Kidney (tissue), 14 donors: ENCODE data around the gene ARSA. TPM values are rescaled to one million over a fixed set of nuclear protein-coding genes. Genes with fewer than 3 reads are reported as not detected.
A peak's percentile ranks its signal among the peaks of the same experiment; 100 is the strongest.

ENCODE experiments used
- DNase-seq, 5 donors: peaks; one replicate each; pipeline ENCODE4 v3.0.0-alpha.2; 2013 to 2020
- FAIRE-seq: peaks from 2 replicates; lab custom pipeline; 2012; peaks lifted over from hg19 to GRCh38; lab: Jason Lieb, UNC
- H3K27ac ChIP-seq, 2 donors: one replicate each; pipeline ENCODE4 v1.7.0; 2013; ENCODE audit warnings: low read depth in 2 of 2, low read length in 2 of 2, inconsistent platforms in 1 of 2
- H3K27me3 ChIP-seq: one replicate; pipeline ENCODE4 v1.7.1; 2013; ENCODE audit warnings: low read length, inconsistent platforms; ENCODE audit not compliant: control insufficient read depth, insufficient read depth
- H3K36me3 ChIP-seq, 3 donors: one replicate each; pipeline versions ENCODE4 v1.7.0 to v1.7.1; 2013; ENCODE audit warnings: low read length in 3 of 3, control low read depth in 1 of 3, inconsistent platforms in 1 of 3; ENCODE audit not compliant: insufficient read depth in 3 of 3, control insufficient read depth in 2 of 3
- H3K4me1 ChIP-seq, 3 donors: one replicate each; pipeline versions ENCODE4 v1.7.0 to v1.7.1; 2013; ENCODE audit warnings: low read length in 3 of 3, inconsistent platforms in 1 of 3, low read depth in 1 of 3; ENCODE audit not compliant: control insufficient read depth in 2 of 3, insufficient read depth in 2 of 3
- H3K4me3 ChIP-seq, 3 donors: one replicate each; pipeline versions ENCODE4 v1.7.0 to v1.8.1; 2013; ENCODE audit warnings: low read length in 3 of 3, control low read depth in 1 of 3, inconsistent platforms in 1 of 3
- H3K9ac ChIP-seq, 3 donors: one replicate each; pipeline versions ENCODE4 v1.7.0 to v1.7.1; 2013; ENCODE audit warnings: low read length in 3 of 3, control low read depth in 1 of 3, inconsistent platforms in 1 of 3
- H3K9me3 ChIP-seq, 3 donors: one replicate each; pipeline versions ENCODE4 v1.7.0 to v1.7.1; 2013; ENCODE audit warnings: low read length in 3 of 3, control low read depth in 1 of 3, inconsistent platforms in 1 of 3; ENCODE audit not compliant: control insufficient read depth in 2 of 3, insufficient read depth in 1 of 3
- CTCF ChIP-seq: IDR thresholded peaks from 3 replicates; pipeline ENCODE4 v1.5.1; 2012; ENCODE audit warnings: mild to moderate bottlenecking, moderate library complexity, borderline replicate concordance; ENCODE audit not compliant: insufficient read depth; ENCODE audit errors: extremely low read depth
- intact Hi-C: fragments of 100-400 bp; cut with DNase I; formaldehyde crosslinking; loops from one replicate; pipeline ENCODE4 v1.11.1; 2022
- polyA plus RNA-seq: library from polyadenylated mRNA; stranded (reverse); fragments of 350-450 nt; fragmentation: Illumina TruSeq; extraction: RNeasy Lipid Tissue Mini Kit (QIAGEN cat#74804); gene quantifications from one replicate; pipeline ENCODE4 v1.2.3, GENCODE V29; 2014; ENCODE audit warnings: low read depth, low replicate concordance; ENCODE audit not compliant: insufficient read depth
- total RNA-seq: library from RNA; stranded (reverse); fragmentation: NEBNext Ultra II Directional; extraction: Animal tissue kit (Norgen Biotek cat#: 25700); gene quantifications from one replicate; pipeline ENCODE4 v1.2.1, GENCODE V29; 2021
- donor health status: control.
- donor health status: control.
- donor health status: control.
- donor health status: control.
- donor health status: control.
- donor health status: DM: yes; HTN: yes; CAD: no.
- donor health status: Normal renal cell carcinoma (clear cell type).

The ARSA gene
- total and polyA plus RNA-seq, 2 donors from 2014 or later = 52.8 to 53.0 TPM

GRCh38 chr22:50576070-50576469 lies 51.9 kb downstream of the ARSA start:
- Histone ChIP-seq H3K9ac (no peak overlapping the region), H3K9me3 (no peaks in the 10 kb centered on the region), H3K36me3 (peaks cover 0 to 9% (median 8%) of the 10 kb centered on the region in 3 donors), H3K4me3 (no peak overlapping the region), H3K4me1 (peaks cover 0 to 8% (median 0%) of the 10 kb centered on the region in 3 donors), H3K27me3 (no peaks in the 10 kb centered on the region), H3K27ac (no peak overlapping the region)
- FAIRE-seq (no peak), DNase-seq (peak in 4 of 5 donors; percentile 62 to 74 (median 69))
- no peak for TF ChIP-seq CTCF
- intact Hi-C loops = no loop called here

- Histone ChIP-seq H3K9ac (peak overlapping the region in 1 of 3 donors; percentile 7), H3K4me1 (peaks cover 0 to 12% (median 0%) of the 10 kb centered on the region in 3 donors), H3K36me3 (peaks cover 0 to 11% (median 10%) of the 10 kb centered on the region in 3 donors), H3K27ac (no peak overlapping the region), H3K27me3 (no peaks in the 10 kb centered on the region), H3K9me3 (no peaks in the 10 kb centered on the region), H3K4me3 (no peak overlapping the region)
- no peak for FAIRE-seq
- DNase-seq = no peak
- intact Hi-C loops = no loop called here
- TF ChIP-seq CTCF = no peak
Measured at GRCh38 chr22:50575426-50575941, 52.5 kb downstream of the ARSA start.

Other genes with a start within 250 kb of the ARSA start
- 73.9 TPM for gene SBF1, start 153.1 kb downstream of the ARSA start, total RNA-seq
- 18.1 TPM for gene SBF1, start 153.1 kb downstream of the ARSA start, polyA plus RNA-seq
- 8.0 TPM for gene ADM2, start 146.6 kb downstream of the ARSA start, total RNA-seq
- gene ADM2, start 146.6 kb downstream of the ARSA start, polyA plus RNA-seq = 10.6 TPM
- gene MIOX, start 141.3 kb downstream of the ARSA start, total RNA-seq = 3.5 TPM
- 455 TPM for gene MIOX, start 141.3 kb downstream of the ARSA start, polyA plus RNA-seq
- gene LMF2, start 120.5 kb downstream of the ARSA start, total RNA-seq = 77.9 TPM
- gene LMF2, start 120.5 kb downstream of the ARSA start, polyA plus RNA-seq = 41.7 TPM
- gene NCAPH2, start 119.9 kb downstream of the ARSA start, total RNA-seq = 41.5 TPM
- 31.4 TPM for gene NCAPH2, start 119.9 kb downstream of the ARSA start, polyA plus RNA-seq
- 4.1 TPM for gene SCO2, start 102.6 kb downstream of the ARSA start, total RNA-seq
- 1.1 TPM for gene SCO2, start 102.6 kb downstream of the ARSA start, polyA plus RNA-seq
- 163 TPM for gene TYMP, start 98.1 kb downstream of the ARSA start, total RNA-seq
- 22.2 TPM for gene TYMP, start 98.1 kb downstream of the ARSA start, polyA plus RNA-seq
- gene KLHDC7B, start 82.3 kb downstream of the ARSA start, total RNA-seq = 16.1 TPM
- gene KLHDC7B, start 82.3 kb downstream of the ARSA start, polyA plus RNA-seq = 1.4 TPM
- not detected for gene SYCE3, start 65.2 kb downstream of the ARSA start, total RNA-seq
- gene SYCE3, start 65.2 kb downstream of the ARSA start, polyA plus RNA-seq = 4.6 TPM
- 34.3 TPM for gene CPT1B, start 49.7 kb downstream of the ARSA start, total RNA-seq
- gene CPT1B, start 49.7 kb downstream of the ARSA start, polyA plus RNA-seq = 20.6 TPM
- gene CHKB, start 45.3 kb downstream of the ARSA start, total RNA-seq = 91.7 TPM
- gene CHKB, start 45.3 kb downstream of the ARSA start, polyA plus RNA-seq = 73.0 TPM
- gene MAPK8IP2, start 27.4 kb downstream of the ARSA start, total RNA-seq = 1.1 TPM
- 1.0 TPM for gene MAPK8IP2, start 27.4 kb downstream of the ARSA start, polyA plus RNA-seq
- gene SHANK3, start 44.7 kb upstream of the ARSA start, total RNA-seq = 40.5 TPM
- 8.8 TPM for gene SHANK3, start 44.7 kb upstream of the ARSA start, polyA plus RNA-seq
- 1.6 TPM for gene ACR, start 110.1 kb upstream of the ARSA start, total RNA-seq
- 1.0 TPM for gene ACR, start 110.1 kb upstream of the ARSA start, polyA plus RNA-seq
- gene RABL2B, start 155.5 kb upstream of the ARSA start, total RNA-seq = 43.5 TPM
- 26.2 TPM for gene RABL2B, start 155.5 kb upstream of the ARSA start, polyA plus RNA-seq